Endodermal cell (in vitro differentiated cells): ENCODE results near the gene FBXL13. TPM values are rescaled to one million over a fixed set of nuclear protein-coding genes. Genes with fewer than 3 reads are reported as not detected.

Source experiments
- DNase-seq: peaks from one replicate; pipeline ENCODE4 v3.0.0-alpha.2; 2017
- H3K27ac ChIP-seq: 2 replicates; pipeline ENCODE4 v1.5.1; 2013; ENCODE audit warnings: mild to moderate bottlenecking, low read depth, low read length, moderate library complexity
- H3K27me3 ChIP-seq: 2 replicates; pipeline ENCODE4 v1.6.1; 2013; ENCODE audit warnings: mild to moderate bottlenecking, low read length, moderate library complexity; ENCODE audit not compliant: insufficient read depth, control insufficient read depth, poor library complexity, severe bottlenecking
- H3K36me3 ChIP-seq: 2 replicates; pipeline ENCODE4 v1.7.0; 2013; ENCODE audit warnings: mild to moderate bottlenecking, low read length, moderate library complexity; ENCODE audit not compliant: control insufficient read depth, insufficient read depth
- H3K4me1 ChIP-seq: one replicate; pipeline ENCODE4 v1.7.0; 2013; ENCODE audit warnings: low read length; ENCODE audit not compliant: control insufficient read depth, insufficient read depth
- H3K4me3 ChIP-seq: 2 replicates; pipeline ENCODE4 v1.5.1; 2013; ENCODE audit warnings: mild to moderate bottlenecking, low read length, moderate library complexity
- H3K9ac ChIP-seq: 2 replicates; pipeline ENCODE4 v1.6.1; 2013; ENCODE audit warnings: mild to moderate bottlenecking, low read length, moderate library complexity; ENCODE audit not compliant: poor library complexity, severe bottlenecking; ENCODE audit errors: extremely low read depth
- H3K9me3 ChIP-seq: 2 replicates; pipeline ENCODE4 v1.6.1; 2013; ENCODE audit warnings: mild to moderate bottlenecking, low read length, moderate library complexity; ENCODE audit not compliant: control insufficient read depth
- H3K27ac Mint-ChIP-seq: 2 replicates; pipeline ENCODE4 v1.8.0; 2020; ENCODE audit warnings: mixed read lengths
- H3K27me3 Mint-ChIP-seq: 2 replicates; pipeline ENCODE4 v1.8.0; 2021; ENCODE audit warnings: mild to moderate bottlenecking, mixed read lengths; ENCODE audit not compliant: insufficient read depth
- H3K36me3 Mint-ChIP-seq: 2 replicates; pipeline ENCODE4 v1.8.0; 2020; ENCODE audit warnings: low read depth, mixed read lengths
- H3K4me1 Mint-ChIP-seq: 2 replicates; pipeline ENCODE4 v1.8.0; 2020; ENCODE audit warnings: mixed read lengths
- H3K4me3 Mint-ChIP-seq: 2 replicates; pipeline ENCODE4 v1.8.0; 2020; ENCODE audit warnings: mild to moderate bottlenecking, moderate library complexity, mixed read lengths
- H3K9me3 Mint-ChIP-seq: 2 replicates; pipeline ENCODE4 v1.8.0; 2020; ENCODE audit warnings: mild to moderate bottlenecking, mixed read lengths
- CTCF ChIP-seq: fragments of 200-600 bp; sonication (generic); conservative IDR thresholded peaks from 2 replicates; pipeline ENCODE4 v1.5.0; 2021; ENCODE audit warnings: antibody characterized with exemption, mild to moderate bottlenecking
- WGBS, 2 experiments: methylation state at CpG; one replicate each; pipeline versions ENCODE4 v1.1.5 to v1.1.7; 2013; ENCODE audit warnings: missing lambda C conversion rate in 2 of 2, mixed read lengths in 1 of 2; ENCODE audit not compliant: insufficient coverage in 1 of 2, insufficient read length in 1 of 2; 5-methylcytosine and 5-hydroxymethylcytosine counted together
- total RNA-seq, 2 donors: library from RNA; stranded (reverse); fragmentation: NEBNext Ultra II Directional in 1 of 2; extraction: Animal tissue kit (Norgen Biotek cat#: 25700) in 1 of 2; gene quantifications; 2 replicates in 1 of 2; 3 replicates in 1 of 2; pipeline ENCODE4 v1.2.1, GENCODE V29; 2021

FBXL13 gene
- total RNA-seq, 2 donors from 2014 or later = 2.1 to 2.7 TPM

DNA sequence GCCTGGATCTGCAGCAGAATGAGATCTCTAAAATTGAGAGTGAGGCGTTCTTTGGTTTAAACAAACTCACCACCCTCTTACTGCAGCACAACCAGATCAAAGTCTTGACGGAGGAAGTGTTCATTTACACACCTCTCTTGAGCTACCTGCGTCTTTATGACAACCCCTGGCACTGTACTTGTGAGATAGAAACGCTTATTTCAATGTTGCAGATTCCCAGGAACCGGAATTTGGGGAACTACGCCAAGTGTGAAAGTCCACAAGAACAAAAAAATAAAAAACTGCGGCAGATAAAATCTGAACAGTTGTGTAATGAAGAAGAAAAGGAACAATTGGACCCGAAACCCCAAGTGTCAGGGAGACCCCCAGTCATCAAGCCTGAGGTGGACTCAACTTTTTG, 140.4 kb downstream of the FBXL13 start:
- Mint-ChIP-seq H3K4me1 (peaks cover 34% of the 10 kb centered on the region), H3K27me3 (peaks cover 2% of the 10 kb centered on the region), H3K4me3 (no peak overlapping the region), H3K27ac (no peak overlapping the region), H3K36me3 (no peaks in the 10 kb centered on the region), H3K9me3 (no peaks in the 10 kb centered on the region)
- Histone ChIP-seq H3K4me3 (no peak overlapping the region), H3K36me3 (no peaks in the 10 kb centered on the region), H3K27me3 (no peaks in the 10 kb centered on the region), H3K9ac (no peak overlapping the region), H3K9me3 (no peaks in the 10 kb centered on the region), H3K27ac (peak overlapping the region; percentile 62), H3K4me1 (peaks cover 17% of the 10 kb centered on the region)
- DNase-seq = no peak
- TF ChIP-seq CTCF = no peak
- WGBS, 2 experiments = 82% methylated on average over 8 of the region's 8 CpGs

GRCh38 chr7:102933763-102934162, 140.8 kb downstream of the FBXL13 start:
- Mint-ChIP-seq H3K27ac (peak overlapping the region; percentile 71), H3K9me3 (no peaks in the 10 kb centered on the region)
- peak; percentile 85 for DNase-seq

DNA sequence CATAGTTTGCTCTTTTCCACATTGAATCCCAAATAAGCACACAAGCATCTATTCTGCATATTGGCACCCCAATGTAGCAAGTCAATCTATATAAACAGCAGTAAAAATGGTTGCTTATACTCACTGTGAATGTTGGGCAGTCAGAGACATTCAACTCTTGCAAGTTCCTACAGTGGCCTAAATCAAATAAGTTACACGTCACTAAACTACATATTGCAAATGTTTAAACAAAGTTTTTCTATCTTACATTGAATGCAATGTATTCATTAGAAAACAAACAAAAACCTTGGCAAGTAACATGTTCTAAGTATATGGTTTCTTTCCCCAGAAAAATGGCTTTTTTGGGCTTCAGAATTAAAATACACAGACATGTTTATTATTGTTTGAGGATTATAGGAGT, 142.8 kb downstream of the FBXL13 start:
- Mint-ChIP-seq H3K4me3 (no peak overlapping the region), H3K36me3 (no peaks in the 10 kb centered on the region), H3K27ac (no peak overlapping the region), H3K4me1 (peaks cover 33% of the 10 kb centered on the region), H3K9me3 (no peaks in the 10 kb centered on the region), H3K27me3 (peaks cover 2% of the 10 kb centered on the region)
- Histone ChIP-seq H3K9ac (no peak overlapping the region), H3K4me1 (peaks cover 17% of the 10 kb centered on the region), H3K9me3 (no peaks in the 10 kb centered on the region), H3K27ac (no peak overlapping the region), H3K4me3 (no peak overlapping the region), H3K36me3 (no peaks in the 10 kb centered on the region), H3K27me3 (no peaks in the 10 kb centered on the region)
- DNase-seq = no peak
- no peak for TF ChIP-seq CTCF
- WGBS, 2 experiments = 100% methylated on average over 1 of the region's 1 CpG

More at GRCh38 chr7:102933763-102934162, 140.8 kb downstream of the FBXL13 start:
- Histone ChIP-seq H3K9ac (no peak overlapping the region), H3K4me3 (no peak overlapping the region), H3K9me3 (no peaks in the 10 kb centered on the region), H3K27ac (peak overlapping the region; percentile 62), H3K4me1 (peaks cover 17% of the 10 kb centered on the region), H3K36me3 (no peaks in the 10 kb centered on the region), H3K27me3 (no peaks in the 10 kb centered on the region)
- Mint-ChIP-seq H3K27me3 (peaks cover 2% of the 10 kb centered on the region), H3K4me1 (peaks cover 34% of the 10 kb centered on the region), H3K4me3 (no peak overlapping the region), H3K36me3 (no peaks in the 10 kb centered on the region)
- no peak for TF ChIP-seq CTCF
- 17 to 23% methylated on average over 8 to 15 of the region's 15 CpGs for WGBS, 2 experiments
